ENCODE results near the gene COPS4.
"Not testable (repeated sequence)": the region's sequence is repeated elsewhere in the genome, so short reads cannot be mapped to it uniquely, and the experiment has no call there.

- not testable (repeated sequence) for TF ChIP-seq CTCF, EP300 (IDR thresholded peaks at IDR 0.05)
Observed at GRCh38 chr4:83003044-83003791, 31.8 kb upstream of the COPS4 start.
